Activated naive CD8-positive, alpha-beta T cell treated with anti-CD3 and anti-CD28 coated beads, Interleukin-2, amount 50 U/mL, for 24 hours (primary cell): Measurements from ENCODE around the gene ZNF253.
"Not testable (repeated sequence)": the region's sequence is repeated elsewhere in the genome, so short reads cannot be mapped to it uniquely, and the experiment has no call there.

Experiments used
- ATAC-seq: fragments of 150-1000 bp; cut with Tn5 transposase; one replicate; pipeline ENCODE4 v1.10.0; 2021
- DNase-seq: peaks from one replicate; pipeline ENCODE4 v3.0.0; 2021
- H3K27ac Mint-ChIP-seq: one replicate; pipeline ENCODE4 v1.8.0; 2021; ENCODE audit warnings: mild to moderate bottlenecking, mixed read lengths
- H3K27me3 Mint-ChIP-seq: one replicate; pipeline ENCODE4 v1.8.0; 2021; ENCODE audit warnings: mixed read lengths
- H3K36me3 Mint-ChIP-seq: one replicate; pipeline ENCODE4 v1.8.0; 2021; ENCODE audit warnings: low read depth, mixed read lengths
- H3K4me1 Mint-ChIP-seq: one replicate; pipeline ENCODE4 v1.8.0; 2021; ENCODE audit warnings: mixed read lengths
- H3K4me3 Mint-ChIP-seq: one replicate; pipeline ENCODE4 v1.8.0; 2021; ENCODE audit warnings: mild to moderate bottlenecking, moderate library complexity, mixed read lengths
- H3K9me3 Mint-ChIP-seq: one replicate; pipeline ENCODE4 v1.8.0; 2021; ENCODE audit warnings: mixed read lengths

The ZNF253 gene

GRCh38 chr19:19865750-19866610, at the start of gene ZNF253:
ZNF253 (plus strand) TSS chr19:19865882; CDS start chr19:19865997, 115 bp downstream.
- DNase-seq (peak; percentile 95), ATAC-seq (peak; percentile 99)
- peaks cover 13% of the 10 kb centered on the region for H3K36me3 Mint-ChIP-seq
- H3K27me3 Mint-ChIP-seq = no peaks in the 10 kb centered on the region
- peak within 1 kb of the TSS; percentile 96 for H3K4me3 Mint-ChIP-seq
- H3K4me1 Mint-ChIP-seq = peaks cover 38% of the 10 kb centered on the region
- H3K9me3 Mint-ChIP-seq = peaks cover 4% of the 10 kb centered on the region
- H3K27ac Mint-ChIP-seq = peak within 1 kb of the TSS; percentile 94

GRCh38 chr19:19816679-19817078, 49.0 kb upstream of the ZNF253 start:
- no peak for DNase-seq
- no peak for ATAC-seq
- peaks cover 21% of the 10 kb centered on the region for H3K9me3 Mint-ChIP-seq
- H3K4me3 Mint-ChIP-seq = peak overlapping the region; percentile 63
- peak overlapping the region; percentile 96 for H3K27ac Mint-ChIP-seq
- H3K27me3 Mint-ChIP-seq = no peaks in the 10 kb centered on the region
- peaks cover 84% of the 10 kb centered on the region for H3K36me3 Mint-ChIP-seq
- H3K4me1 Mint-ChIP-seq = peaks cover 82% of the 10 kb centered on the region

GRCh38 chr19:19817357-19817756, 48.3 kb upstream of the ZNF253 start:
- peaks cover 80% of the 10 kb centered on the region for H3K36me3 Mint-ChIP-seq
- peaks cover 21% of the 10 kb centered on the region for H3K9me3 Mint-ChIP-seq
- DNase-seq = peak; percentile 55
- peak; percentile 71 for ATAC-seq
- peak overlapping the region; percentile 63 for H3K4me3 Mint-ChIP-seq
- peak overlapping the region; percentile 96 for H3K27ac Mint-ChIP-seq
- no peaks in the 10 kb centered on the region for H3K27me3 Mint-ChIP-seq
- H3K4me1 Mint-ChIP-seq = peaks cover 78% of the 10 kb centered on the region

GRCh38 chr19:19820774-19821320, 44.8 kb upstream of the ZNF253 start:
- peaks cover 65% of the 10 kb centered on the region for H3K4me1 Mint-ChIP-seq
- H3K27me3 Mint-ChIP-seq = no peaks in the 10 kb centered on the region
- ATAC-seq (no peak), DNase-seq (no peak)
- H3K36me3 Mint-ChIP-seq = peaks cover 58% of the 10 kb centered on the region
- H3K9me3 Mint-ChIP-seq = peaks cover 28% of the 10 kb centered on the region
- H3K4me3 Mint-ChIP-seq = peak overlapping the region; percentile 99
- H3K27ac Mint-ChIP-seq = peak overlapping the region; percentile 97

GRCh38 chr19:19821366-19821951, 44.2 kb upstream of the ZNF253 start, which contains the start of gene ZNF506:
ZNF506 (minus strand) TSS chr19:19821750; CDS start chr19:19821603, 147 bp downstream.
- Mint-ChIP-seq H3K4me1 (peaks cover 59% of the 10 kb centered on the region), H3K27ac (peak within 1 kb of the TSS; percentile 97), H3K36me3 (peaks cover 53% of the 10 kb centered on the region), H3K27me3 (no peaks in the 10 kb centered on the region), H3K9me3 (peaks cover 33% of the 10 kb centered on the region), H3K4me3 (peak within 1 kb of the TSS; percentile 99)
- peak; percentile 95 for DNase-seq
- ATAC-seq = peak; percentile 89

GRCh38 chr19:19821976-19822375, 43.7 kb upstream of the ZNF253 start:
- H3K36me3 Mint-ChIP-seq = peaks cover 52% of the 10 kb centered on the region
- not testable (repeated sequence) for DNase-seq, ATAC-seq, H3K27me3 Mint-ChIP-seq
- peaks cover 36% of the 10 kb centered on the region for H3K9me3 Mint-ChIP-seq
- peak overlapping the region; percentile 99 for H3K4me3 Mint-ChIP-seq
- H3K4me1 Mint-ChIP-seq = peaks cover 56% of the 10 kb centered on the region
- H3K27ac Mint-ChIP-seq = peak overlapping the region; percentile 97

GRCh38 chr19:19823916-19824315, 41.8 kb upstream of the ZNF253 start:
- Mint-ChIP-seq H3K4me3 (no peak overlapping the region), H3K9me3 (peaks cover 44% of the 10 kb centered on the region), H3K27me3 (no peaks in the 10 kb centered on the region), H3K4me1 (peaks cover 38% of the 10 kb centered on the region), H3K36me3 (peaks cover 42% of the 10 kb centered on the region), H3K27ac (no peak overlapping the region)
- no peak for ATAC-seq
- no peak for DNase-seq

- Mint-ChIP-seq H3K27ac (no peak overlapping the region), H3K36me3 (peaks cover 30% of the 10 kb centered on the region), H3K27me3 (no peaks in the 10 kb centered on the region), H3K9me3 (peaks cover 64% of the 10 kb centered on the region), H3K4me1 (peaks cover 17% of the 10 kb centered on the region), H3K4me3 (no peak overlapping the region)
- no peak for DNase-seq
- ATAC-seq = no peak
These were observed 38.8 kb upstream of the ZNF253 start for GRCh38 chr19:19826875-19827274.

GRCh38 chr19:19835560-19836038, 30.1 kb upstream of the ZNF253 start:
- H3K36me3 Mint-ChIP-seq = peaks cover 32% of the 10 kb centered on the region
- no peak overlapping the region for H3K27ac Mint-ChIP-seq
- H3K4me1 Mint-ChIP-seq = no peaks in the 10 kb centered on the region
- H3K9me3 Mint-ChIP-seq = peaks cover 38% of the 10 kb centered on the region
- DNase-seq (no peak), ATAC-seq (no peak)
- no peaks in the 10 kb centered on the region for H3K27me3 Mint-ChIP-seq
- H3K4me3 Mint-ChIP-seq = no peak overlapping the region

- H3K27me3 Mint-ChIP-seq = no peaks in the 10 kb centered on the region
- no peak for ATAC-seq
These were observed 17.9 kb upstream of the ZNF253 start for GRCh38 chr19:19847781-19848180.

GRCh38 chr19:19849056-19849455, 16.6 kb upstream of the ZNF253 start:
- Mint-ChIP-seq H3K27me3 (no peaks in the 10 kb centered on the region), H3K4me1 (no peaks in the 10 kb centered on the region), H3K9me3 (peaks cover 18% of the 10 kb centered on the region), H3K27ac (no peak overlapping the region), H3K4me3 (no peak overlapping the region), H3K36me3 (peaks cover 3% of the 10 kb centered on the region)
- DNase-seq (no peak), ATAC-seq (no peak)

More at GRCh38 chr19:19847781-19848180, 17.9 kb upstream of the ZNF253 start:
- no peak for DNase-seq
- Mint-ChIP-seq H3K36me3 (peaks cover 6% of the 10 kb centered on the region), H3K9me3 (peaks cover 19% of the 10 kb centered on the region), H3K27ac (no peak overlapping the region), H3K4me3 (no peak overlapping the region), H3K4me1 (no peaks in the 10 kb centered on the region)

- H3K4me1 Mint-ChIP-seq, H3K27ac Mint-ChIP-seq, H3K36me3 Mint-ChIP-seq, H3K27me3 Mint-ChIP-seq, DNase-seq, H3K4me3 Mint-ChIP-seq, ATAC-seq: not testable (repeated sequence)
- peaks cover 18% of the 10 kb centered on the region for H3K9me3 Mint-ChIP-seq
These were observed 13.9 kb upstream of the ZNF253 start for GRCh38 chr19:19851740-19852139.

- Mint-ChIP-seq H3K27ac (no peak overlapping the region), H3K36me3 (peaks cover 6% of the 10 kb centered on the region), H3K4me3 (no peak overlapping the region), H3K4me1 (peaks cover 3% of the 10 kb centered on the region), H3K27me3 (no peaks in the 10 kb centered on the region), H3K9me3 (peaks cover 14% of the 10 kb centered on the region)
- DNase-seq = no peak
- no peak for ATAC-seq
These were observed 6.9 kb upstream of the ZNF253 start for GRCh38 chr19:19858751-19859150.

GRCh38 chr19:19860756-19861390, 4.8 kb upstream of the ZNF253 start:
- Mint-ChIP-seq H3K4me1 (peaks cover 7% of the 10 kb centered on the region), H3K27ac (no peak overlapping the region), H3K27me3 (no peaks in the 10 kb centered on the region), H3K36me3 (peaks cover 6% of the 10 kb centered on the region), H3K9me3 (peaks cover 7% of the 10 kb centered on the region), H3K4me3 (peak overlapping the region; percentile 76)
- DNase-seq = peak; percentile 18
- ATAC-seq = no peak
